ENCODE measurements around the gene VCX3B.
"Not testable (repeated sequence)": the region's sequence is repeated elsewhere in the genome, so short reads cannot be mapped to it uniquely, and the experiment has no call there.

DNA sequence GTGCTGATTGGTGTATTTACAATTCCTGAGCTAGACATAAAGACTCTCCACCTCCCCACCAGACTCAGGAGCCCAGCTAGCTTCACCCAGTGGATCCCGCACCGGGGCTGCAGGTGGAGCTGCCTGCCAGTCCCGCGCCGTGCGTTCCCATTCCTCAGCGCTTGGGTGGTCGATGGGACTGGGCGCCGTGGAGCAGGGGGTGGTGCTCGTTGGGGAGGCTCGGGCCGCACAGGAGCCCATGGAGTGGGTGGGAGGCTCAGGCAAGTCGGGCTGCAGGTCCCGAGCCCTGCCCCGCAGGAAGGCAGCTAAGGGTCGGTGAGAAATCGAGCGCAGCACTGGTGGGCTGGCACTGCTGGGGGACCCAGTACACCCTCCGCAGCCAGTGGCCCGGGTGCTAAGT is 12.3 kb upstream of the VCX3B start:
- not testable (repeated sequence) for TF ChIP-seq CTCF, EZH2phosphoT487 (IDR thresholded peaks at IDR 0.05; ENCODE audit: low read length)
